SU-DHL-6 (cell line): Measurements from ENCODE around the gene MICAL2.

Experiments used
- H2AFZ ChIP-seq: fragments of 200-600 bp; sonication (generic); 2 replicates; pipeline ENCODE4 v1.6.1; 2014; ENCODE audit warnings: low read depth, mild to moderate bottlenecking, moderate library complexity, mixed read lengths, antibody characterized with exemption, low read length; ENCODE audit not compliant: severe bottlenecking
- H3F3A ChIP-seq: fragments of 200-600 bp; shearing (Covaris generic); 2 replicates; pipeline ENCODE4 v1.6.0; 2016; ENCODE audit warnings: antibody characterized with exemption, mild to moderate bottlenecking; ENCODE audit not compliant: insufficient read depth
- H3K27ac ChIP-seq: fragments of 200-600 bp; sonication (generic); 2 replicates; pipeline ENCODE4 v1.5.1; 2016; ENCODE audit warnings: low read depth, mild to moderate bottlenecking, low read length, moderate library complexity, mixed read lengths
- H3K27me3 ChIP-seq: fragments of 200-600 bp; sonication (generic), shearing (Covaris generic); 2 replicates; pipeline ENCODE4 v1.6.0; 2014; ENCODE audit warnings: mild to moderate bottlenecking, low read length
- H3K36me3 ChIP-seq: fragments of 200-600 bp; sonication (generic); 2 replicates; pipeline ENCODE4 v1.6.1; 2014; ENCODE audit warnings: mild to moderate bottlenecking, low read length, mixed read lengths
- H3K4me2 ChIP-seq: fragments of 300-600, 200-600 bp; shearing (Covaris generic), sonication (generic); 2 replicates; pipeline ENCODE4 v1.6.0; 2014; ENCODE audit warnings: low read length, low read depth, mild to moderate bottlenecking; ENCODE audit not compliant: poor library complexity, severe bottlenecking
- H3K4me3 ChIP-seq: fragments of 200-600 bp; sonication (generic); 2 replicates; pipeline ENCODE4 v1.5.1; 2014; ENCODE audit warnings: antibody characterized with exemption, low read length, mild to moderate bottlenecking, mixed read lengths; ENCODE audit not compliant: insufficient read depth, poor library complexity, severe bottlenecking
- H3K79me2 ChIP-seq: fragments of 200-600 bp; sonication (generic); 2 replicates; pipeline ENCODE4 v1.6.1; 2014; ENCODE audit warnings: mild to moderate bottlenecking, low read length, moderate library complexity; ENCODE audit not compliant: insufficient read depth
- H3K9ac ChIP-seq: fragments of 200-600 bp; sonication (generic); 2 replicates; pipeline ENCODE4 v1.7.0; 2014; ENCODE audit warnings: mild to moderate bottlenecking, low read length
- H3K9me2 ChIP-seq: fragments of 200-600 bp; sonication (generic); replicated peaks from 2 replicates; pipeline ENCODE4 v1.6.1; 2014; ENCODE audit warnings: low read length; ENCODE audit not compliant: insufficient read depth
- H3K9me3 ChIP-seq: fragments of 200-600 bp; sonication (generic); 2 replicates; pipeline ENCODE4 v1.6.1; 2014; ENCODE audit warnings: low read length, mixed read lengths; ENCODE audit not compliant: insufficient read depth
- H4K20me1 ChIP-seq: fragments of 200-600 bp; sonication (generic); 2 replicates; pipeline ENCODE4 v1.6.1; 2014; ENCODE audit warnings: low read depth, mild to moderate bottlenecking, antibody characterized with exemption, low read length, moderate library complexity, mixed read lengths
- EZH2phosphoT487 ChIP-seq: fragments of 200-600 bp; sonication (generic), shearing (Covaris generic); conservative IDR thresholded peaks from 2 replicates; pipeline ENCODE4 v1.6.1; 2018; ENCODE audit warnings: mild to moderate bottlenecking, antibody characterized with exemption, low read length, moderate library complexity, mixed read lengths
- TF ChIP-seq, protein P1 (sequence below): fragments of 200-600 bp; sonication (generic); IDR thresholded peaks from one replicate; pipeline ENCODE4 v1.5.1; 2017; ENCODE audit warnings: antibody characterized with exemption, mild to moderate bottlenecking, low read length, moderate library complexity; ENCODE audit not compliant: insufficient read depth, poor library complexity, severe bottlenecking

Gene MICAL2

DNA sequence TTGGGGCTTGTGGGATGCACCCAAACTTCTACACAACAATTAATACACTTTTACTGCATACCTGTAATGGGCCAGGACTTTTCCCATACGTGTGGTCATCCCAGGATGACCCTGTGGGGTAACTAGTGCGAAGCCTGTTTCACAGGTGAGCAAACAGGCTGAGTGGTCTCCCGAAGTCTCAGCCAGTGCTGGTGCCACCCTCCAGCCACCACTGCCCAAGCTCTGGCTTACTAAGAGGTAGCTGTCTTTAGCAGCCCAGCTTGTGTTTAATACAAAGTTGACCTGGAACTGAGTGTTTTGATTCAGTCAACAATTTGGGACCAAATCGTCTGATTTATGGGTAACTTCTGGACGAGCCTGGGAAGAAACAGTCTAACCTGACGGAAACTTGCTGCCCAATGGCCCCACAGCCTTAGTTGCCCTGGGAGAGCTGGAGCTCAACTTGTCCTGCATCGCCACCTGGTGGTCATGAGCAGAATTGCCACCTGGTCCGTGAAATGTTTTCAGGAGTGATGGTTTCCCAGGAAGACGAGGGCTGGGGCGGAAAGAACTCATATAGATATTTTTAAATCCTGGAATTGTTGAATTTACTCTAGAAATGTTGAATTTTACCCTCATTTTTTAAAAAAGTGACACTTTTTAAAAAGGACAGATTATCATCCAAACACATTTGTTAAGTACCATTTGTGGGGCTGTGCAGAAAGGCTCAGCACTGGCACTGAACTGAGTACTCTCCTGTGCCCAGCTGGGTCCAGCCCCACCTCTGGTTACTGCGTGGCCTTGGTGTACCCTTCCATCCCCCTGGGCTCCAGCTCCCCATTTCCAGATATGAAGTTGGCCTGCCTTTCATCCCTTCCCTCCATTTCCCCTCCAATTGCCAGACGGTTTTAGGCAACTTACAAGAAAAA is 171.4 kb downstream of the MICAL2 start:
- Histone ChIP-seq H3F3A (no peaks in the 10 kb centered on the region), H3K9me2 (no peaks in the 10 kb centered on the region), H3K27ac (no peak overlapping the region), H3K27me3 (no peaks in the 10 kb centered on the region), H3K9ac (no peak overlapping the region), H4K20me1 (no peaks in the 10 kb centered on the region), H3K36me3 (no peaks in the 10 kb centered on the region), H2AFZ (no peak overlapping the region), H3K4me2 (no peak overlapping the region), H3K4me3 (no peak overlapping the region), H3K9me3 (no peaks in the 10 kb centered on the region), H3K79me2 (no peaks in the 10 kb centered on the region)
- TF ChIP-seq EZH2phosphoT487: no peak
- TF ChIP-seq, protein P1, sequence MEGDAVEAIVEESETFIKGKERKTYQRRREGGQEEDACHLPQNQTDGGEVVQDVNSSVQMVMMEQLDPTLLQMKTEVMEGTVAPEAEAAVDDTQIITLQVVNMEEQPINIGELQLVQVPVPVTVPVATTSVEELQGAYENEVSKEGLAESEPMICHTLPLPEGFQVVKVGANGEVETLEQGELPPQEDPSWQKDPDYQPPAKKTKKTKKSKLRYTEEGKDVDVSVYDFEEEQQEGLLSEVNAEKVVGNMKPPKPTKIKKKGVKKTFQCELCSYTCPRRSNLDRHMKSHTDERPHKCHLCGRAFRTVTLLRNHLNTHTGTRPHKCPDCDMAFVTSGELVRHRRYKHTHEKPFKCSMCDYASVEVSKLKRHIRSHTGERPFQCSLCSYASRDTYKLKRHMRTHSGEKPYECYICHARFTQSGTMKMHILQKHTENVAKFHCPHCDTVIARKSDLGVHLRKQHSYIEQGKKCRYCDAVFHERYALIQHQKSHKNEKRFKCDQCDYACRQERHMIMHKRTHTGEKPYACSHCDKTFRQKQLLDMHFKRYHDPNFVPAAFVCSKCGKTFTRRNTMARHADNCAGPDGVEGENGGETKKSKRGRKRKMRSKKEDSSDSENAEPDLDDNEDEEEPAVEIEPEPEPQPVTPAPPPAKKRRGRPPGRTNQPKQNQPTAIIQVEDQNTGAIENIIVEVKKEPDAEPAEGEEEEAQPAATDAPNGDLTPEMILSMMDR: peak; percentile 92

DNA sequence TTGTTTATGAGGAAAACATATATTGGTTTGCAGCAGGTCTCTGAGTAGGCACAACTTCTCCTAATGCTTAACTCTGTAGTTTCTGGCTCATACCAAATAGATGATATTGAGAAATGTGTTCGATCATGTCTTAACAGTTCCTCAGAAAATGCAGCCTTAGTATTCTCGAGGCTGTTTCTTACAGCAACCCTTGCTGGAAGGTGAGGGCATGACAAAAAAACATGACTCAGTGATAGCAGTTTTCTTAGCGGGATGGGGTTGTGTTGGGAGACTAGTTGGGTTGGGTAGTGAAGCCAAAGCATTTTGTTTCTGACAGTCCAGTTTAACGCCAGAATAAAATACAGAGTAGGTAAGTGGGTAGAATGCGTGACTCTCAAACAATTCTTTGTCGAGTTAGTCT is 172.3 kb downstream of the MICAL2 start:
- H3K9me3 ChIP-seq: no peaks in the 10 kb centered on the region
- H4K20me1 ChIP-seq: no peaks in the 10 kb centered on the region
- no peaks in the 10 kb centered on the region for H3K27me3 ChIP-seq
- TF ChIP-seq, protein P1: no peak
- no peak for TF ChIP-seq EZH2phosphoT487
- H3K36me3 ChIP-seq: no peaks in the 10 kb centered on the region
- no peak overlapping the region for H2AFZ ChIP-seq
- H3K27ac ChIP-seq: no peak overlapping the region
- H3K79me2 ChIP-seq: no peaks in the 10 kb centered on the region
- no peaks in the 10 kb centered on the region for H3K9me2 ChIP-seq
- H3F3A ChIP-seq: no peaks in the 10 kb centered on the region
- H3K4me3 ChIP-seq: no peak overlapping the region
- H3K4me2 ChIP-seq: no peak overlapping the region
- no peak overlapping the region for H3K9ac ChIP-seq

DNA sequence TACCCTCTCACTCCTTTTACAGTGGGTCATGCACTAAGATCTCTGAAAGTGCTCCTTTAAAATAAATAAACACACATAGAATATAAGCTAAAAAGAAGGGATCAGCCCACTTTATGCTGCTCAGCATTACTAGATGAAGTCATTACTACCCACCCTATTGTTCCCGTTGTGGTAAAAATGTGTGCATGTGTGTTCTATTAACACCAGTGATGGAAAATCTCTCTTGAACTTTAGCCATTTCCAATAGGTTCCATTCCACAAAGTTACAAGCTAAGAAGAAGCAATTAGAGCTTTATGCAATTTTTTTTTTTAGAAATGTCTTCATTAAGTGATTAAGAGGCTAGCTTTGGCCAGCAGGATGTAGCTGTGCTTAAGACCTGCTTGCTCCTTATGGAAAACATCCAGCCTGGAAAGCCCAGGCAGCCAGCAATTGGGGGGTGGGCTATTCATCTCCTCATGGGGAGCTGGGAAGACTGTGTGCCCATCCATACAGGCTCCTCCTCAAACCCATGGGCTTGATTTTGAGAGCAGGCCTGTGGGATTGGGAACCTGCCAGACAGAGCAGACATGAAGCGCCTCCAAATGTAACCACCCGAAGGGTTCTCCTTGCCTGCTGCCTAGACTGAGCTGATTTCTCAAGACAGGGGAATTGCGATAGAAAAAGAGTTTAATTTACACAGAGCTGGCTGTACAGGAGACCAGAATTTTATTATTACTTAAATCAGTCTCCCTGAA is 174.1 kb downstream of the MICAL2 start:
- Histone ChIP-seq H3K36me3 (no peaks in the 10 kb centered on the region), H3K9ac (no peak overlapping the region), H2AFZ (no peak overlapping the region), H4K20me1 (no peaks in the 10 kb centered on the region), H3K9me2 (no peaks in the 10 kb centered on the region), H3K4me2 (no peak overlapping the region), H3K9me3 (no peaks in the 10 kb centered on the region), H3K27me3 (no peaks in the 10 kb centered on the region), H3K27ac (no peak overlapping the region), H3F3A (no peaks in the 10 kb centered on the region), H3K4me3 (no peak overlapping the region), H3K79me2 (no peaks in the 10 kb centered on the region)
- TF ChIP-seq, protein P1: no peak
- TF ChIP-seq EZH2phosphoT487: no peak
